Gastroesophageal sphincter (tissue), 4 donors: ENCODE measurements around the gene CNIH1. TPM values are rescaled to one million over a fixed set of nuclear protein-coding genes. Genes with fewer than 3 reads are reported as not detected.

ENCODE experiments used
- ATAC-seq: fragments of 150-250 bp; one replicate; pipeline ENCODE4 v1.9.1; 2016; ENCODE audit warnings: mild to moderate bottlenecking, moderate library complexity
- H3K27ac ChIP-seq, 4 donors: fragments of 200-600 bp; sonication (generic) in 3 of 4; 1 replicate in 3 of 4; 2 replicates in 1 of 4; pipeline ENCODE4 v1.5.1; 2016 to 2019
- H3K27me3 ChIP-seq: fragments of 200-600 bp; sonication (generic); one replicate; pipeline ENCODE4 v1.5.1; 2019
- H3K36me3 ChIP-seq, 2 donors: fragments of 200-600 bp; sonication (generic); one replicate each; pipeline ENCODE4 v1.5.1; 2019; ENCODE audit warnings: control low read depth in 1 of 2
- H3K4me1 ChIP-seq, 3 donors: fragments of 200-600 bp; sonication (generic); 1 replicate in 2 of 3; 2 replicates in 1 of 3; pipeline ENCODE4 v1.5.1; 2016 to 2019; ENCODE audit warnings: control low read depth in 2 of 3
- H3K4me3 ChIP-seq, 2 donors: fragments of 200-600 bp; sonication (generic); one replicate each; pipeline ENCODE4 v1.5.1; 2019; ENCODE audit warnings: mild to moderate bottlenecking in 1 of 2, moderate library complexity in 1 of 2
- H3K9me3 ChIP-seq, 3 donors: fragments of 200-600 bp; sonication (generic); one replicate each; pipeline ENCODE4 v1.5.1; 2017 to 2019; ENCODE audit warnings: control low read depth in 2 of 3
- EP300 ChIP-seq: sonication (generic); formaldehyde crosslinking; IDR thresholded peaks from one replicate; pipeline ENCODE4 v1.6.1; 2017; ENCODE audit warnings: antibody characterized with exemption, mild to moderate bottlenecking
- POLR2A ChIP-seq, 2 donors: fragments of 450-650 bp; IDR thresholded peaks; one replicate each; pipeline ENCODE4 v1.6.1; 2017; ENCODE audit warnings: antibody characterized with exemption in 2 of 2, mild to moderate bottlenecking in 2 of 2, moderate library complexity in 1 of 2
- POLR2AphosphoS5 ChIP-seq: sonication (generic); formaldehyde crosslinking; IDR thresholded peaks from one replicate; pipeline ENCODE4 v1.6.1; 2017; ENCODE audit warnings: antibody characterized with exemption
- WGBS, 2 donors: methylation state at CpG; one replicate each; pipeline ENCODE4 v1.1.5; 2018; ENCODE audit warnings: low coverage in 1 of 2; 5-methylcytosine and 5-hydroxymethylcytosine counted together
- total RNA-seq, 4 donors: library from RNA; depleted of rRNA; stranded (reverse); fragments of >200 nt; gene quantifications; one replicate each; pipeline ENCODE4 v1.1.0, GENCODE V29; 2016
- TF ChIP-seq, protein P1 (sequence below), 4 experiments: fragments of 200-600 bp in 2 of 4; fragments of 450-650 bp in 2 of 4; sonication (generic) in 1 of 4; IDR thresholded peaks; one replicate each; pipeline ENCODE4 v1.5.1; 2017 to 2019; ENCODE audit warnings: antibody characterized with exemption in 4 of 4, mild to moderate bottlenecking in 2 of 4, moderate library complexity in 2 of 4

CNIH1 gene
- total RNA-seq, 4 donors from 2014 or later: 96.8 to 179 (median 127) TPM

DNA sequence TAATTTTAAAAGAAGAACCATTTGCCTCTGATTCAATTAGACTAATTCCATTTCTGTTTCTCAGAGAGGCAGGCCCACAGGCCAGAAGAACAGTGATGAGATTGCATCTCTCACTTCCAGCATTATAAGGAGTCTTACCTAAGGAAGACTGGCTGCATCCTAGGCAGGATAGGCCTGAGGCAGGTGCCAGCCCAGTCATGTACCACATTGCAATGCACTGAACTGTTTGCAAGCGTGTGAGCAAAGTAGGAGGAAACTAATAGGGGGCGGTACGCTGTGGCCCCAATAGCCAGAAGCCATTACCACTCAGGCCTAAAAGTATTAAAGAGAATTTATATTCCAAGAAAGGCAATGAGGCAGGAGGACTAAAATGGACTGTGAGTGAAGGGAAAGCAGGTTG, 12.1 kb upstream of the CNIH1 start:
- Histone ChIP-seq H3K27me3 (no peaks in the 10 kb centered on the region), H3K9me3 (no peaks in the 10 kb centered on the region), H3K36me3 (no peaks in the 10 kb centered on the region), H3K4me1 (no peaks in the 10 kb centered on the region), H3K27ac (no peak overlapping the region), H3K4me3 (no peak overlapping the region)
- TF ChIP-seq POLR2AphosphoS5 (no peak), POLR2A (IDR thresholded peaks at IDR 0.05) (no peak), EP300 (no peak)
- TF ChIP-seq, protein P1, sequence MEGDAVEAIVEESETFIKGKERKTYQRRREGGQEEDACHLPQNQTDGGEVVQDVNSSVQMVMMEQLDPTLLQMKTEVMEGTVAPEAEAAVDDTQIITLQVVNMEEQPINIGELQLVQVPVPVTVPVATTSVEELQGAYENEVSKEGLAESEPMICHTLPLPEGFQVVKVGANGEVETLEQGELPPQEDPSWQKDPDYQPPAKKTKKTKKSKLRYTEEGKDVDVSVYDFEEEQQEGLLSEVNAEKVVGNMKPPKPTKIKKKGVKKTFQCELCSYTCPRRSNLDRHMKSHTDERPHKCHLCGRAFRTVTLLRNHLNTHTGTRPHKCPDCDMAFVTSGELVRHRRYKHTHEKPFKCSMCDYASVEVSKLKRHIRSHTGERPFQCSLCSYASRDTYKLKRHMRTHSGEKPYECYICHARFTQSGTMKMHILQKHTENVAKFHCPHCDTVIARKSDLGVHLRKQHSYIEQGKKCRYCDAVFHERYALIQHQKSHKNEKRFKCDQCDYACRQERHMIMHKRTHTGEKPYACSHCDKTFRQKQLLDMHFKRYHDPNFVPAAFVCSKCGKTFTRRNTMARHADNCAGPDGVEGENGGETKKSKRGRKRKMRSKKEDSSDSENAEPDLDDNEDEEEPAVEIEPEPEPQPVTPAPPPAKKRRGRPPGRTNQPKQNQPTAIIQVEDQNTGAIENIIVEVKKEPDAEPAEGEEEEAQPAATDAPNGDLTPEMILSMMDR (IDR thresholded peaks at IDR 0.05): no peak
- no peak for ATAC-seq
- 80 to 84% methylated on average over 2 to 3 of the region's 3 CpGs for WGBS, 2 donors

DNA sequence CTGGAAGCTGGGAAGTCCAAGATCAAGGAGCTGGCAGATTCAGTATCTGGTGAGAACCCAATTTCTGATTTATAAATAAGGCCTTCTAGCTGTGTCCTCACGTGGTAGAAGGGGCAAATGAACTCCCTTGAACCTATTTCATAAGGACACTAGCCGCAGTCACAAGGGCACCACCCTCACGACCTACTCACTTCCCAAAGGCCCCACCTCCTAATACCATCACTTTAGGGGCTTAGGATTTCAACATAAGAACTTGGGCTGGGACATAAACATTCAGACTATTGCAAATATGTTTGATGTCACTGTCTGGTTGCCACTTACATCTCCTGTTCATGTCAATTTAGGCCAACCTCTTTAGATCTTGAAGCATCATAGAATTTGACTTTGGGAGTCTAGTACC, 10.8 kb upstream of the CNIH1 start:
- Histone ChIP-seq H3K4me3 (no peak overlapping the region), H3K27ac (no peak overlapping the region), H3K9me3 (no peaks in the 10 kb centered on the region), H3K4me1 (no peaks in the 10 kb centered on the region), H3K36me3 (no peaks in the 10 kb centered on the region), H3K27me3 (no peaks in the 10 kb centered on the region)
- no peak for TF ChIP-seq EP300
- TF ChIP-seq, protein P1 (IDR thresholded peaks at IDR 0.05): no peak
- TF ChIP-seq POLR2A (IDR thresholded peaks at IDR 0.05): no peak
- no peak for TF ChIP-seq POLR2AphosphoS5
- ATAC-seq: no peak
- WGBS, 2 donors: 79% methylated on average over 3 of the region's 3 CpGs; no CpG with 5 or more reads in 1 of the 2 donors

DNA sequence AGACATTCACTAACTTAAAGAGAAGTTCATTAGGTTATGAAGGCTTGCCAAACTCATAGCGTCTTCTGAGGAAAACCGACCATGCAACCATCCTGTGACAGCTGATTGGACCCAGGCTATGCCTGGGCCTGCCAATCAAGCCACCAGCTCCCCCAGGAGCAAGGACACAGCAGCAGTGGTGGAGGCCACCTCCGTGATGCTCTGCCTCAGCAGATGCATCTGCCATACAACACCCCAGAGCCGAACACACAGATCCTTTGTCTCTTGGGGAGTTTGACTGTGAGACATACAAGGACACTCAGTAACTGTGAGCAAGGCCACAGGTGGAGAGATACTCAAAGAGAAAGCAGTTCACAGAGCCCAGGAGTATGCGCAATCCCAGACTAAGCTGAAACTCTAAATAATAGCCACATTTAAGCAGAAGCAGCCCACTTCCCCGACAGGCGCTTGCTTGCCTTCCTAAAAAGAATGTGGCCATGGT, 10.0 kb upstream of the CNIH1 start:
- 89% methylated on average over 4 of the region's 7 CpGs; no CpG with 5 or more reads in 1 of the 2 donors for WGBS, 2 donors
- no peak for ATAC-seq
- no peak overlapping the region for H3K27ac ChIP-seq

DNA sequence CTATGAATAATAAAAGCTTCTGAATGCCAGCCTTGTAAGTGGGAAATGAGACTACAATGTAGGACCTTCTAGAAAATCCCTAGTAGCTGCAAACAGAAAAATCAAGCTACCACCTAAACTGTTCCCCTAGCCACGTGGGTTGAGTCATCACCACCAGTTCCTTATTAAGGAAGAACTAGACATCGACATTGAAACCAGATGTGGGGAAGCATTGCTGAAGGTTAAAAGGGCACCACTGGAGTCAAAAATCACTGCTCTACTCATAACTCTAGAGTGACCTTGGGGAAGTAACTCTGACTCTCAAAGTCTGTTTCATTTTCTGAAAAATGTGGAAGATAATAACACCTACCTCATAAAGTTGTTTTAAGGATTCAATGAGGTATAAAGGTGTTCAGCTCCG, 9.4 kb upstream of the CNIH1 start:
- H3K36me3 ChIP-seq: no peaks in the 10 kb centered on the region
- no peak for ATAC-seq
- H3K9me3 ChIP-seq: no peaks in the 10 kb centered on the region
- no peaks in the 10 kb centered on the region for H3K27me3 ChIP-seq
- H3K4me1 ChIP-seq: peaks cover 0 to 12% (median 6%) of the 10 kb centered on the region in 3 donors
- TF ChIP-seq, protein P1 (IDR thresholded peaks at IDR 0.05): no peak
- no peak for TF ChIP-seq POLR2AphosphoS5
- no peak for TF ChIP-seq EP300
- no peak for TF ChIP-seq POLR2A (IDR thresholded peaks at IDR 0.05)
- WGBS, 2 donors: 61 to 63% methylated on average over 3 of the region's 3 CpGs
- H3K27ac ChIP-seq: no peak overlapping the region
- no peak overlapping the region for H3K4me3 ChIP-seq

More for the DNA sequence above, 10.0 kb upstream of the CNIH1 start:
- Histone ChIP-seq H3K36me3 (no peaks in the 10 kb centered on the region), H3K27me3 (no peaks in the 10 kb centered on the region), H3K4me3 (no peak overlapping the region), H3K9me3 (no peaks in the 10 kb centered on the region), H3K4me1 (peaks cover 0 to 6% (median under 1%) of the 10 kb centered on the region in 3 donors)
- no peak for TF ChIP-seq POLR2AphosphoS5
- TF ChIP-seq EP300: no peak
- TF ChIP-seq, protein P1 (IDR thresholded peaks at IDR 0.05): no peak
- no peak for TF ChIP-seq POLR2A (IDR thresholded peaks at IDR 0.05)

DNA sequence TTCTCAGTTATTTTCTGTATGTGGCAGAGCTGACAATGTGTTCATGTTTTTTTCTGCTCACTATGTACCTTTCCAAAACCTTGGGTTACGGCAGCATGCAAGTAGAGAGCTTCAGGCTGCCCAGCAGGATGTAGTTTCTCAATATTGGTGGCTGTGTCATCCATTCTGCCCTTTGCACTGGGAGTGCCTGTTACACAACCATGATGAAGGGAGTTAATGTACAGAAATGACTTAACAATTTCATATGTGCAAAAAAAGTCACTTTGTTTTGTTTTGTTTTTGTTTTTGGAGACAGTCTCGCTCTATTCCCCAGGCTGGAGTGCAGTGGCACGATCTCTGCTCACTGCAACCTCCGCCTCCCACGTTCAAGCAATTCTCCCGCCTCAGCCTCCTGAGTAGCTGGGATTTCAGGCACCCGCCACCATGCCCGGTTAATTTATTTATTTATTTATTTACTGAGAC, 6.1 kb upstream of the CNIH1 start:
- Histone ChIP-seq H3K4me3 (no peak overlapping the region), H3K36me3 (no peaks in the 10 kb centered on the region), H3K9me3 (no peaks in the 10 kb centered on the region), H3K4me1 (peaks cover 0 to 20% (median 6%) of the 10 kb centered on the region in 3 donors), H3K27me3 (no peaks in the 10 kb centered on the region), H3K27ac (no peak overlapping the region)
- WGBS, 2 donors: 73 to 91% methylated on average over 2 to 7 of the region's 8 CpGs
- TF ChIP-seq, protein P1 (IDR thresholded peaks at IDR 0.05): no peak
- TF ChIP-seq POLR2AphosphoS5 (no peak), POLR2A (IDR thresholded peaks at IDR 0.05) (no peak), EP300 (no peak)
- ATAC-seq: peak; percentile 34
